T-helper 17 cell (primary cell): ENCODE measurements around the gene RMC1. TPM values are rescaled to one million over a fixed set of nuclear protein-coding genes. Genes with fewer than 3 reads are reported as not detected.

Experiments used
- ATAC-seq: fragments of 150-1000 bp; cut with Tn5 transposase; 2 replicates; pipeline ENCODE4 v1.10.0; 2021; ENCODE audit warnings: mild to moderate bottlenecking, moderate library complexity
- DNase-seq, 3 donors: peaks; one replicate each; pipeline versions ENCODE4 v3.0.0 to v3.0.0-alpha.2; 2020 to 2021
- H3K9me3 ChIP-seq: one replicate; pipeline ENCODE4 v1.7.0; 2013; ENCODE audit warnings: low read length, mild to moderate bottlenecking; ENCODE audit not compliant: control insufficient read depth, poor library complexity, severe bottlenecking
- H3K27ac Mint-ChIP-seq: one replicate; pipeline ENCODE4 v1.8.0; 2022; ENCODE audit warnings: mild to moderate bottlenecking, moderate library complexity, mixed read lengths
- H3K27me3 Mint-ChIP-seq: one replicate; pipeline ENCODE4 v1.8.0; 2022; ENCODE audit warnings: mixed read lengths
- H3K36me3 Mint-ChIP-seq: one replicate; pipeline ENCODE4 v1.8.0; 2022; ENCODE audit warnings: low read depth, mixed read lengths
- H3K4me1 Mint-ChIP-seq: one replicate; pipeline ENCODE4 v1.8.0; 2022; ENCODE audit warnings: mild to moderate bottlenecking, mixed read lengths
- H3K4me3 Mint-ChIP-seq: one replicate; pipeline ENCODE4 v1.8.0; 2022; ENCODE audit warnings: mild to moderate bottlenecking, moderate library complexity, mixed read lengths
- total RNA-seq, 4 donors: library from RNA in 2 of 4; stranded (reverse) in 2 of 4; gene quantifications; one replicate each; pipeline ENCODE4 v1.2.3 and lab custom pipeline; 2022 to 2026

RMC1 gene
- total RNA-seq, 2 donors from 2014 or later = 64.0 to 72.2 TPM

GRCh38 chr18:23578067-23578701 lies 74.9 kb downstream of the RMC1 start:
- H3K27me3 Mint-ChIP-seq = no peaks in the 10 kb centered on the region
- H3K36me3 Mint-ChIP-seq = peaks cover 3% of the 10 kb centered on the region
- H3K27ac Mint-ChIP-seq = peak overlapping the region; percentile 90
- ATAC-seq (no peak), DNase-seq (no peak)
- no peak overlapping the region for H3K4me3 Mint-ChIP-seq
- H3K9me3 ChIP-seq = no peaks in the 10 kb centered on the region
- H3K4me1 Mint-ChIP-seq = peaks cover 55% of the 10 kb centered on the region

- Mint-ChIP-seq H3K4me1 (peaks cover 54% of the 10 kb centered on the region), H3K27ac (peak overlapping the region; percentile 90), H3K27me3 (no peaks in the 10 kb centered on the region), H3K36me3 (peaks cover 3% of the 10 kb centered on the region), H3K4me3 (no peak overlapping the region)
- no peaks in the 10 kb centered on the region for H3K9me3 ChIP-seq
- ATAC-seq (no peak), DNase-seq (no peak)
Observed at GRCh38 chr18:23578891-23579653, 75.8 kb downstream of the RMC1 start.

GRCh38 chr18:23580677-23581367 lies 77.5 kb downstream of the RMC1 start:
- H3K9me3 ChIP-seq = no peaks in the 10 kb centered on the region
- no peak for DNase-seq
- H3K4me3 Mint-ChIP-seq = no peak overlapping the region
- H3K27me3 Mint-ChIP-seq = no peaks in the 10 kb centered on the region
- H3K36me3 Mint-ChIP-seq = peaks cover 3% of the 10 kb centered on the region
- ATAC-seq = no peak
- H3K4me1 Mint-ChIP-seq = peaks cover 47% of the 10 kb centered on the region
- H3K27ac Mint-ChIP-seq = peak overlapping the region; percentile 90

Other genes with a start within 250 kb of the RMC1 start
- 100 to 1,000 TPM; 103 to 142 TPM for gene RIOK3, start 50.2 kb upstream of the RMC1 start, total RNA-seq
- 10 to 100 TPM; 43.5 to 45.8 TPM for gene NPC1, start 83.0 kb downstream of the RMC1 start, total RNA-seq
- gene ANKRD29, start 159.4 kb downstream of the RMC1 start, total RNA-seq = under 1 TPM; 0.25 to 0.26 TPM
- gene LAMA3, start 185.9 kb downstream of the RMC1 start, total RNA-seq = under 1 TPM in 1 of 2 donors, not detected in 1; 0.07 TPM